Hypothalamus (tissue), 51 donors: ENCODE data around the gene MUC6.

Source experiments
- DNase-seq, 51 donors: peaks; one replicate each; lab custom pipeline; 2025; lab: John Stamatoyannopoulos, UW

Gene MUC6

GRCh38 chr11:970319-970871, 66.1 kb downstream of the MUC6 start:
- DNase-seq = no peak

- no peak for DNase-seq
Measured at GRCh38 chr11:969651-970205, 66.8 kb downstream of the MUC6 start.

- no peak for DNase-seq
Measured at GRCh38 chr11:968822-969221, 67.7 kb downstream of the MUC6 start.

GRCh38 chr11:967995-968751, 68.3 kb downstream of the MUC6 start:
- no peak for DNase-seq

- DNase-seq = no peak
Measured at GRCh38 chr11:965206-965775, 71.2 kb downstream of the MUC6 start.

- DNase-seq = no peak
Measured at GRCh38 chr11:963852-964251, 72.7 kb downstream of the MUC6 start.
